Keratinocyte (primary cell): ENCODE results near the gene TRPM2. TPM values are rescaled to one million over a fixed set of nuclear protein-coding genes. Genes with fewer than 3 reads are reported as not detected.

ENCODE experiments used
- DNase-seq: peaks from one replicate; pipeline ENCODE4 v3.0.0-alpha.2; 2011; ENCODE audit warnings: low read depth, missing footprints, low spot score
- FAIRE-seq: peaks from 2 replicates; lab custom pipeline; 2011; peaks lifted over from hg19 to GRCh38; lab: Jason Lieb, UNC
- H2AFZ ChIP-seq: 2 replicates; pipeline ENCODE4 v1.6.0; 2012; ENCODE audit warnings: low read length, control low read depth, inconsistent platforms; ENCODE audit not compliant: control insufficient read depth
- H3K27ac ChIP-seq: 2 replicates; pipeline ENCODE4 v1.5.1; 2011; ENCODE audit warnings: low read length; ENCODE audit not compliant: control insufficient read depth, insufficient read depth
- H3K27me3 ChIP-seq: 3 replicates; pipeline ENCODE4 v1.6.0; 2011; ENCODE audit warnings: low read length; ENCODE audit not compliant: control insufficient read depth, insufficient read depth; ENCODE audit errors: extremely low read depth
- H3K36me3 ChIP-seq, 2 experiments: 2 replicates in 1 of 2; 3 replicates in 1 of 2; pipeline ENCODE4 v1.5.1; 2011; ENCODE audit warnings: low read length in 2 of 2, mild to moderate bottlenecking in 1 of 2; ENCODE audit not compliant: control insufficient read depth in 2 of 2, insufficient read depth in 2 of 2; ENCODE audit errors: extremely low read depth in 1 of 2
- H3K4me1 ChIP-seq: 3 replicates; pipeline ENCODE4 v1.5.1; 2011; ENCODE audit warnings: low read length; ENCODE audit not compliant: control insufficient read depth, insufficient read depth; ENCODE audit errors: extremely low read depth
- H3K4me2 ChIP-seq: 3 replicates; pipeline ENCODE4 v1.6.0; 2011; ENCODE audit warnings: low read depth, low read length; ENCODE audit not compliant: control insufficient read depth, insufficient read depth; ENCODE audit errors: extremely low read depth
- H3K4me3 ChIP-seq, 3 experiments: fragments of 200-600 bp in 1 of 3; sonication (generic) in 1 of 3; 2 replicates in 2 of 3; 3 replicates in 1 of 3; pipeline ENCODE4 v1.5.1; 2011 to 2016; ENCODE audit warnings: low read length in 3 of 3, mild to moderate bottlenecking in 3 of 3, control low read depth in 2 of 3, inconsistent platforms in 1 of 3, low read depth in 1 of 3, mixed read lengths in 1 of 3, mixed run types in 1 of 3, moderate library complexity in 1 of 3; ENCODE audit not compliant: control insufficient read depth in 2 of 3, insufficient read depth in 2 of 3; ENCODE audit errors: extremely low read depth in 1 of 3
- H3K79me2 ChIP-seq: 2 replicates; pipeline ENCODE4 v1.6.0; 2012; ENCODE audit warnings: low read length; ENCODE audit not compliant: control insufficient read depth, insufficient read depth
- H3K9ac ChIP-seq: 3 replicates; pipeline ENCODE4 v1.6.0; 2011; ENCODE audit warnings: low read length; ENCODE audit not compliant: control insufficient read depth, insufficient read depth; ENCODE audit errors: extremely low read depth
- H3K9me1 ChIP-seq: 3 replicates; pipeline ENCODE4 v1.6.0; 2011; ENCODE audit warnings: low read length; ENCODE audit not compliant: control insufficient read depth, insufficient read depth; ENCODE audit errors: extremely low read depth
- H3K9me3 ChIP-seq: 2 replicates; pipeline ENCODE4 v1.5.1; 2012; ENCODE audit warnings: low read depth, low read length; ENCODE audit not compliant: control insufficient read depth
- H4K20me1 ChIP-seq: 3 replicates; pipeline ENCODE4 v1.6.0; 2011; ENCODE audit warnings: low read length; ENCODE audit not compliant: control insufficient read depth, insufficient read depth; ENCODE audit errors: extremely low read depth
- CTCF ChIP-seq, 3 experiments: IDR thresholded peaks in 1 of 3; conservative IDR thresholded peaks in 1 of 3; optimal IDR thresholded peaks in 1 of 3; 2 replicates in 2 of 3; 3 replicates in 1 of 3; pipeline versions ENCODE3 to v1.5.1; 2011; ENCODE audit warnings: low read length in 3 of 3, mild to moderate bottlenecking in 3 of 3, moderate library complexity in 2 of 3, control low read depth in 1 of 3, inconsistent platforms in 1 of 3; ENCODE audit not compliant: insufficient read depth in 2 of 3; ENCODE audit errors: extremely low read depth in 1 of 3
- EZH2 ChIP-seq: IDR thresholded peaks from one replicate; pipeline ENCODE4 v1.6.1; 2012; ENCODE audit warnings: inconsistent platforms, mild to moderate bottlenecking, low read length, moderate library complexity
- dilution Hi-C: fragments of 300-500 bp; cut with MboI; formaldehyde crosslinking; loops from one replicate; pipeline ENCODE4 v1.7.0; 2020; ENCODE audit warnings: low sequenced_read_pairs; ENCODE audit not compliant: extremely low pct_ligation_motif_present
- polyA plus RNA-seq, 5 experiments: library from polyadenylated mRNA; depleted of rRNA in 3 of 5; stranded (reverse) in 3 of 5; stranded (forward) in 1 of 5; unstranded in 1 of 5; fragments of >200 nt; gene quantifications; 1 replicate in 1 of 5; 2 replicates in 3 of 5; 3 replicates in 1 of 5; pipeline versions ENCODE4 v1.2.1 to v1.2.3, GENCODE V29; 2011 to 2012; ENCODE audit warnings: missing spikeins in 2 of 5, low read depth in 1 of 5, low replicate concordance in 1 of 5

TRPM2 gene
- polyA plus RNA-seq, 1 donor (not counting 4 experiments of a cell fraction or from before 2014, with no cell fraction given), result 0.31 TPM

- H3K79me2 ChIP-seq, result no peaks in the 10 kb centered on the region
- H3K9me3 ChIP-seq, result no peaks in the 10 kb centered on the region
- no peaks in the 10 kb centered on the region for H3K9me1 ChIP-seq
- no peak for TF ChIP-seq EZH2
- TF ChIP-seq CTCF (optimal IDR thresholded peaks at IDR 0.05 in 1 of 3, IDR thresholded peaks at IDR 0.05 in 1 of 3, conservative IDR thresholded peaks at IDR 0.05 in 1 of 3; ENCODE audit: extremely low read depth in 1 of 3, insufficient read depth in 2 of 3, low read length in 3 of 3), result no peak
- H3K27ac ChIP-seq, result no peak overlapping the region
- DNase-seq (no peak), FAIRE-seq (no peak)
- no peaks in the 10 kb centered on the region for H3K4me1 ChIP-seq
- no peaks in the 10 kb centered on the region for H4K20me1 ChIP-seq
- H3K36me3 ChIP-seq, result peaks cover 2 to 15% of the 10 kb centered on the region in 2 experiments
- no peaks in the 10 kb centered on the region for H3K27me3 ChIP-seq
- H3K9ac ChIP-seq, result no peak overlapping the region
- no peak overlapping the region for H2AFZ ChIP-seq
- dilution Hi-C loops, result no loop called here
- no peak overlapping the region for H3K4me2 ChIP-seq
- no peak overlapping the region for H3K4me3 ChIP-seq
These were observed 25.8 kb upstream of the TRPM2 start for GRCh38 chr21:44327603-44327974.

GRCh38 chr21:44328242-44328895, 25.1 kb upstream of the TRPM2 start:
- Histone ChIP-seq H3K79me2 (no peaks in the 10 kb centered on the region), H3K27me3 (no peaks in the 10 kb centered on the region), H3K27ac (no peak overlapping the region), H3K9me1 (no peaks in the 10 kb centered on the region), H3K4me1 (no peaks in the 10 kb centered on the region), H3K9ac (no peak overlapping the region), H4K20me1 (no peaks in the 10 kb centered on the region), H3K36me3 (peaks cover 2 to 13% of the 10 kb centered on the region in 2 experiments), H3K4me3 (no peak overlapping the region), H3K9me3 (no peaks in the 10 kb centered on the region), H2AFZ (no peak overlapping the region), H3K4me2 (no peak overlapping the region)
- no peak for DNase-seq
- dilution Hi-C loops, result no loop called here
- TF ChIP-seq CTCF (optimal IDR thresholded peaks at IDR 0.05 in 1 of 3, IDR thresholded peaks at IDR 0.05 in 1 of 3, conservative IDR thresholded peaks at IDR 0.05 in 1 of 3; ENCODE audit: extremely low read depth in 1 of 3, insufficient read depth in 2 of 3, low read length in 3 of 3), result no peak
- TF ChIP-seq EZH2, result no peak
- FAIRE-seq, result no peak
